Activated CD4-positive, alpha-beta T cell treated with anti-CD3 and anti-CD28 coated beads for 36 hours (primary cell): ENCODE data around the gene SUPV3L1. TPM values are rescaled to one million over a fixed set of nuclear protein-coding genes. Genes with fewer than 3 reads are reported as not detected.
A peak's percentile ranks its signal among the peaks of the same experiment; 100 is the strongest.

Source experiments
- ATAC-seq: fragments of 200-7000 bp; cut with Tn5 transposase; one replicate; pipeline ENCODE4 v1.10.0; 2021; ENCODE audit warnings: mild to moderate bottlenecking, moderate library complexity
- CTCF ChIA-PET: fragments of 350-600 bp; sonication (Branson Sonifier 250); formaldehyde crosslinking; loops from one replicate; lab custom pipeline; 2021; ENCODE audit warnings: antibody characterized with exemption; lab: Charles Lee
- POLR2A ChIA-PET: fragments of 350-600 bp; sonication (Branson Sonifier 250); formaldehyde crosslinking; loops from one replicate; lab custom pipeline; 2021; ENCODE audit warnings: antibody characterized with exemption, inconsistent platforms; lab: Charles Lee
- DNase-seq: peaks from one replicate; pipeline ENCODE4 v3.0.0-alpha.2; 2020
- H3K27ac Mint-ChIP-seq: one replicate; pipeline ENCODE4 v1.8.0; 2021; ENCODE audit warnings: mixed read lengths
- H3K27me3 Mint-ChIP-seq: one replicate; pipeline ENCODE4 v1.8.0; 2021; ENCODE audit warnings: mixed read lengths
- H3K36me3 Mint-ChIP-seq: one replicate; pipeline ENCODE4 v1.8.0; 2021; ENCODE audit warnings: low read depth, mixed read lengths
- H3K4me1 Mint-ChIP-seq: one replicate; pipeline ENCODE4 v1.8.0; 2021; ENCODE audit warnings: mixed read lengths
- H3K4me3 Mint-ChIP-seq: one replicate; pipeline ENCODE4 v1.8.0; 2021; ENCODE audit warnings: mild to moderate bottlenecking, moderate library complexity, mixed read lengths
- H3K9me3 Mint-ChIP-seq: one replicate; pipeline ENCODE4 v1.8.0; 2021; ENCODE audit warnings: low read depth, mixed read lengths
- intact Hi-C, 2 experiments: fragments of 100-400 bp; cut with DNase I in 1 of 2; cut with micrococcal nuclease in 1 of 2; formaldehyde crosslinking; loops; one replicate each; pipeline versions ENCODE4 v1.14.2 to v1.15.1; 2022 to 2024; cut with DNase I, micrococcal nuclease
- total RNA-seq, 2 experiments: library from RNA; stranded (reverse); gene quantifications; one replicate each; pipeline ENCODE4 v1.2.3, GENCODE V29; 2021

The SUPV3L1 gene
- total RNA-seq, 2 experiments from 2014 or later: 46.6 to 54.1 TPM

- H3K27ac Mint-ChIP-seq: no peak overlapping the region
- no peaks in the 10 kb centered on the region for H3K9me3 Mint-ChIP-seq
- H3K27me3 Mint-ChIP-seq: no peaks in the 10 kb centered on the region
- CTCF ChIA-PET: interaction anchor here (0.6 to 0.8 kb wide), 3 partner anchors 17 to 200 kb away, joined by 3 to 6 read pairs (median 3); no protein-coding TSS in a partner anchor
- H3K4me1 Mint-ChIP-seq: peaks cover 47% of the 10 kb centered on the region
- intact Hi-C loops: no loop called here
- no peaks in the 10 kb centered on the region for H3K36me3 Mint-ChIP-seq
- DNase-seq (no peak), ATAC-seq (no peak)
- POLR2A ChIA-PET: no interaction called here
- H3K4me3 Mint-ChIP-seq: no peak overlapping the region
These were observed 37.2 kb downstream of the SUPV3L1 start for GRCh38 chr10:69217119-69217754.

- no peaks in the 10 kb centered on the region for H3K36me3 Mint-ChIP-seq
- H3K27me3 Mint-ChIP-seq: no peaks in the 10 kb centered on the region
- no peak for ATAC-seq
- H3K4me1 Mint-ChIP-seq: peaks cover 50% of the 10 kb centered on the region
- POLR2A ChIA-PET: no interaction called here
- no peaks in the 10 kb centered on the region for H3K9me3 Mint-ChIP-seq
- no peak overlapping the region for H3K4me3 Mint-ChIP-seq
- CTCF ChIA-PET: interaction anchor here (0.6 to 1.4 kb wide), 2 partner anchors 13 to 19 kb away, joined by 3 to 5 read pairs; no protein-coding TSS in a partner anchor
- no peak overlapping the region for H3K27ac Mint-ChIP-seq
- no peak for DNase-seq
- intact Hi-C loops: no loop called here
These were observed 38.8 kb downstream of the SUPV3L1 start for GRCh38 chr10:69218831-69219230.

GRCh38 chr10:69220041-69220451 is 40.0 kb downstream of the SUPV3L1 start, which contains the start of gene HKDC1:
Gene HKDC1, plus strand, starts transcription at chr10:69220332. Its CDS starts 104 bp downstream, at chr10:69220436.
- Mint-ChIP-seq H3K27me3 (no peaks in the 10 kb centered on the region), H3K4me3 (no peak within 1 kb of the TSS), H3K36me3 (no peaks in the 10 kb centered on the region), H3K27ac (peak within 1 kb of the TSS; percentile 22), H3K4me1 (peaks cover 44% of the 10 kb centered on the region), H3K9me3 (no peaks in the 10 kb centered on the region)
- intact Hi-C loops: no loop called here
- POLR2A ChIA-PET: no interaction called here
- DNase-seq (no peak), ATAC-seq (no peak)
- CTCF ChIA-PET: no interaction called here

DNA sequence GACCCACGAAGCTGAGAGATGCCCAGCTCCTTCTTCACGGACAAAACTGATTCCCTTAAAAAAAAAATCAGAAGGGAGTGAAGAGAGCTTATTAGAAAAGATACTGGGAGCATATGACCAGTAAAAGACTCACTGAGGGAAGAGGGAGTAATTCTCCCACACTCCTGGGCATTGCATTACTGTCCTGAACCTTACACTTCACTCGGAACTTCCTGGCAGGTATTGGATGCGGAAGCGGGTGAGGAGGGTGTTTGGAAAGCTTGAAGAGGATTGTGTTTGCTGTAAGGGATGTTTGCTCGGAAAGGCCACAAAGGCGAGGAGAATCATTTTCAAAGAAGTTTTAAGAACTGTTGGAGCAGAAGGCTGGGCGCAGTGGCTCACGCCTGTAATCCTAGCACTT is 40.5 kb downstream of the SUPV3L1 start:
- no peaks in the 10 kb centered on the region for H3K36me3 Mint-ChIP-seq
- intact Hi-C loops: no loop called here
- H3K4me1 Mint-ChIP-seq: peaks cover 44% of the 10 kb centered on the region
- H3K27ac Mint-ChIP-seq: peak overlapping the region; percentile 22
- CTCF ChIA-PET: interaction anchor here (0.6 kb wide), 1 partner anchor 177 kb away, joined by 3 read pairs; no protein-coding TSS in a partner anchor
- no peaks in the 10 kb centered on the region for H3K27me3 Mint-ChIP-seq
- H3K4me3 Mint-ChIP-seq: no peak overlapping the region
- ATAC-seq (no peak), DNase-seq (no peak)
- POLR2A ChIA-PET: interaction anchor here (0.6 kb wide), 1 partner anchor 83 kb away, joined by 5 read pairs; no protein-coding TSS in a partner anchor
- no peaks in the 10 kb centered on the region for H3K9me3 Mint-ChIP-seq

GRCh38 chr10:69222157-69223027 is 42.4 kb downstream of the SUPV3L1 start:
- POLR2A ChIA-PET: interaction anchor here (0.6 kb wide), 1 partner anchor 229 kb away, joined by 4 read pairs; no protein-coding TSS in a partner anchor
- Mint-ChIP-seq H3K4me1 (peaks cover 32% of the 10 kb centered on the region), H3K4me3 (peak overlapping the region; percentile 52), H3K36me3 (no peaks in the 10 kb centered on the region), H3K27me3 (no peaks in the 10 kb centered on the region), H3K9me3 (no peaks in the 10 kb centered on the region), H3K27ac (peak overlapping the region; percentile 91)
- DNase-seq (peak; percentile 90), ATAC-seq (peak; percentile 92)
- CTCF ChIA-PET: interaction anchor here (0.6 to 1.4 kb wide), 6 partner anchors 12 to 186 kb away, joined by 3 to 5 read pairs (median 3); no protein-coding TSS in a partner anchor
- intact Hi-C loops: loop anchor here (1.0 to 2.0 kb wide), 10 partner anchors 8 to 234 kb away; partner anchors contain the start of genes KIFBP (in 1 of the 2), SUPV3L1 (in 1 of the 2) and VPS26A (in 1 of the 2)

DNA sequence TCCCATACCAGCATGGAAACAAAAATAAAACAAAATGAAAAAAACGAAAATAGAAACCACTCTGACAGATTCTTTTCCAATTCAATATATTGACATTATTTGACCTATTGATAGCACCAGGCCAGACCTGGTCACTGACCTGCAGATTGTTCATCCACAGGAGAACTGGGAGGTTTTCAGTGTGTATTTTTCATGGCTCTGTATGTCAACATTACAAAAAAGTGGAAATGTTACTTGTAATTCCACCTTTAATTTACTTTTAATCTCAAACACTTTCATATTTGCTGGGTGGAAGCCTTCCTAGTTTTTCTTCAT is 43.0 kb downstream of the SUPV3L1 start:
- ChIA-PET CTCF (interaction anchor here (0.6 to 1.0 kb wide), 4 partner anchors 11 to 185 kb away, joined by 3 to 5 read pairs (median 4); no protein-coding TSS in a partner anchor), POLR2A (interaction anchor here (0.6 kb wide), 1 partner anchor 229 kb away, joined by 4 read pairs; no protein-coding TSS in a partner anchor)
- Mint-ChIP-seq H3K4me1 (peaks cover 38% of the 10 kb centered on the region), H3K36me3 (no peaks in the 10 kb centered on the region), H3K27ac (peak overlapping the region; percentile 91), H3K9me3 (no peaks in the 10 kb centered on the region), H3K4me3 (peak overlapping the region; percentile 52), H3K27me3 (no peaks in the 10 kb centered on the region)
- DNase-seq: no peak
- intact Hi-C loops: loop anchor here in 1 of 2 experiments (2.0 kb wide), 1 partner anchor 96 kb away; no protein-coding TSS in a partner anchor
- no peak for ATAC-seq

DNA sequence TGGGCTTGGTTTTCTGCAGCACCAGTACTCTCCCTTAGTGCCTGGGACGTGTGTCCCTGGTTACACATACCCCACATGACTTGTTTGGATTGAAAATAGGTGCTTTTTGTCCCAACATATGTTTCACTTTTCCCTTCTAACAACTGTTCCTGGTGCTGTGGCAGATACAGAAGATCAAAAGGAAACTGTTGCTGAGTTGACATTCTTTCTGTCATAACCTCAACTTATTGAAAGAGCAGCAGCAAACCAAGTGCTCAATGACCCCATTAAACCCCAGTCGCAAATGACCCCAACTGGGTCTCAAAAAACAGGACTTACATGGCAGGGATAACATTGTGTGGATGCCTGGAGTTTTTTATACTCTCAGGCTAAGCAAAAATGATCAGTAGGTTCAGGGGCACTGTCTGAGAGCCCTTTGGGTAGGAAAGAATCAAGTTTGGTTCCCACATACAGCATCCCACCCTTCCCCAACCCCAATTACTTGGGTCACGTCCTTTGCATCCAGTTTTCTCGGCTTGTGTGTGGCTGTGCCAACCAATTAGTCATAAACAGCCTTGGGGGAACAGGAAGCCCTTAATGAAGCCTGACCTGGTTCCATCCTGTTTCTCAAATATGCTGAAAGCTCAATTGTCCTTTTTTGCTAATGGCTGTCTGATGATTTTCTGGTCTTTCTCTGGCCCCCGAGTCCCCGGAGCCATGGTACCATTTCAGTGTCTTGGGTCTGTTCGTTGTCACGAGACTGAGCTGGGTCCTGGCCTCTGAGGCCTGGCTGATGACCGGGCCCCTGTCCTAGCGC is 45.0 kb downstream of the SUPV3L1 start:
- intact Hi-C loops: no loop called here
- CTCF ChIA-PET: interaction anchor here (0.7 to 1.5 kb wide), 2 partner anchors 17 to 182 kb away, joined by 3 to 4 read pairs; no protein-coding TSS in a partner anchor
- H3K36me3 Mint-ChIP-seq: no peaks in the 10 kb centered on the region
- ATAC-seq (no peak), DNase-seq (no peak)
- no peaks in the 10 kb centered on the region for H3K27me3 Mint-ChIP-seq
- H3K27ac Mint-ChIP-seq: peak overlapping the region; percentile 52
- no peak overlapping the region for H3K4me3 Mint-ChIP-seq
- H3K9me3 Mint-ChIP-seq: no peaks in the 10 kb centered on the region
- H3K4me1 Mint-ChIP-seq: peaks cover 59% of the 10 kb centered on the region
- POLR2A ChIA-PET: no interaction called here

GRCh38 chr10:69225681-69226080 is 45.6 kb downstream of the SUPV3L1 start:
- POLR2A ChIA-PET: interaction anchor here (0.6 kb wide), 1 partner anchor 103 kb away, joined by 3 read pairs; no protein-coding TSS in a partner anchor
- no peaks in the 10 kb centered on the region for H3K27me3 Mint-ChIP-seq

GRCh38 chr10:69226919-69227450 is 47.0 kb downstream of the SUPV3L1 start:
- intact Hi-C loops: no loop called here
- H3K36me3 Mint-ChIP-seq: no peaks in the 10 kb centered on the region
- no peaks in the 10 kb centered on the region for H3K27me3 Mint-ChIP-seq
- ATAC-seq (no peak), DNase-seq (no peak)
- POLR2A ChIA-PET: no interaction called here
- CTCF ChIA-PET: interaction anchor here (0.6 to 1.2 kb wide), 2 partner anchors 13 to 33 kb away, joined by 3 read pairs; no protein-coding TSS in a partner anchor
- no peak overlapping the region for H3K27ac Mint-ChIP-seq
- H3K4me1 Mint-ChIP-seq: peaks cover 51% of the 10 kb centered on the region
- H3K9me3 Mint-ChIP-seq: no peaks in the 10 kb centered on the region
- no peak overlapping the region for H3K4me3 Mint-ChIP-seq

More at GRCh38 chr10:69225681-69226080, 45.6 kb downstream of the SUPV3L1 start:
- ATAC-seq: no peak
- H3K36me3 Mint-ChIP-seq: no peaks in the 10 kb centered on the region
- DNase-seq: no peak
- H3K4me3 Mint-ChIP-seq: no peak overlapping the region
- peaks cover 59% of the 10 kb centered on the region for H3K4me1 Mint-ChIP-seq
- intact Hi-C loops: no loop called here
- H3K27ac Mint-ChIP-seq: no peak overlapping the region
- no peaks in the 10 kb centered on the region for H3K9me3 Mint-ChIP-seq
- CTCF ChIA-PET: interaction anchor here (0.6 to 1.5 kb wide), 3 partner anchors 16 to 182 kb away, joined by 3 to 4 read pairs (median 3); no protein-coding TSS in a partner anchor

- POLR2A ChIA-PET: no interaction called here
These were observed 48.1 kb downstream of the SUPV3L1 start for GRCh38 chr10:69228151-69228550.

More at GRCh38 chr10:69228151-69228550, 48.1 kb downstream of the SUPV3L1 start:
- Mint-ChIP-seq H3K9me3 (no peaks in the 10 kb centered on the region), H3K27me3 (no peaks in the 10 kb centered on the region), H3K4me3 (no peak overlapping the region), H3K36me3 (no peaks in the 10 kb centered on the region), H3K4me1 (peaks cover 52% of the 10 kb centered on the region), H3K27ac (peak overlapping the region; percentile 88)
- ATAC-seq (no peak), DNase-seq (no peak)
- intact Hi-C loops: loop anchor here in 1 of 2 experiments (2.0 kb wide), 1 partner anchor 91 kb away; no protein-coding TSS in a partner anchor
- CTCF ChIA-PET: interaction anchor here (1.4 kb wide), 1 partner anchor 179 kb away, joined by 4 read pairs; no protein-coding TSS in a partner anchor
